ENCODE results near the gene OR52E5.

OR52E5 gene

DNA sequence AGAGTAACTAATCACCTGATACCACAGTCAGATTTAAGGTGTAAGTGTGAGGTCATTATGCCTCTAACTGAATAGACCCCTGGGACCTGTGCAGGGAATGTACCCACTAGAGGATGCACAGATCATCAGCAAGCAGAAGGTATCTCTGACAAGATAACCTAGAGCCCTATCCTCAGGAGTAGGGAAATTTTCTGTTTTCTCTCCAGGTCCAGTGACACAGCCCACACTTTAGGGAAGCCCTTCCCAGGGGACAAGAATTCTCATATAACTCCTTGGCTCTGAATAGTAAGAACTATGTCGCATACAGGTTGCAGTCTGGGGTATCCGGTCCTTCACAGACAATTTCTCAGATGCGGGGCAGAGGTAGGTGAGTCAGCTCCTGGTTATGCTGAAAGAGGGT lies at the start of gene OR52E5:
Gene OR52E5 (plus strand): TSS at position 301 of the 400 bp plus-strand sequence. CDS start 7,569 bp downstream, outside the sequence.
- TF ChIP-seq, protein P1, sequence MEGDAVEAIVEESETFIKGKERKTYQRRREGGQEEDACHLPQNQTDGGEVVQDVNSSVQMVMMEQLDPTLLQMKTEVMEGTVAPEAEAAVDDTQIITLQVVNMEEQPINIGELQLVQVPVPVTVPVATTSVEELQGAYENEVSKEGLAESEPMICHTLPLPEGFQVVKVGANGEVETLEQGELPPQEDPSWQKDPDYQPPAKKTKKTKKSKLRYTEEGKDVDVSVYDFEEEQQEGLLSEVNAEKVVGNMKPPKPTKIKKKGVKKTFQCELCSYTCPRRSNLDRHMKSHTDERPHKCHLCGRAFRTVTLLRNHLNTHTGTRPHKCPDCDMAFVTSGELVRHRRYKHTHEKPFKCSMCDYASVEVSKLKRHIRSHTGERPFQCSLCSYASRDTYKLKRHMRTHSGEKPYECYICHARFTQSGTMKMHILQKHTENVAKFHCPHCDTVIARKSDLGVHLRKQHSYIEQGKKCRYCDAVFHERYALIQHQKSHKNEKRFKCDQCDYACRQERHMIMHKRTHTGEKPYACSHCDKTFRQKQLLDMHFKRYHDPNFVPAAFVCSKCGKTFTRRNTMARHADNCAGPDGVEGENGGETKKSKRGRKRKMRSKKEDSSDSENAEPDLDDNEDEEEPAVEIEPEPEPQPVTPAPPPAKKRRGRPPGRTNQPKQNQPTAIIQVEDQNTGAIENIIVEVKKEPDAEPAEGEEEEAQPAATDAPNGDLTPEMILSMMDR (IDR thresholded peaks at IDR 0.05; ENCODE audit: insufficient read depth, low read depth, low read length, missing control alignments), result no peak
- DNase-seq (ENCODE audit: low read depth), result no peak
- H3K4me3 ChIP-seq (ENCODE audit: low read length), result no peak within 1 kb of the TSS

DNA sequence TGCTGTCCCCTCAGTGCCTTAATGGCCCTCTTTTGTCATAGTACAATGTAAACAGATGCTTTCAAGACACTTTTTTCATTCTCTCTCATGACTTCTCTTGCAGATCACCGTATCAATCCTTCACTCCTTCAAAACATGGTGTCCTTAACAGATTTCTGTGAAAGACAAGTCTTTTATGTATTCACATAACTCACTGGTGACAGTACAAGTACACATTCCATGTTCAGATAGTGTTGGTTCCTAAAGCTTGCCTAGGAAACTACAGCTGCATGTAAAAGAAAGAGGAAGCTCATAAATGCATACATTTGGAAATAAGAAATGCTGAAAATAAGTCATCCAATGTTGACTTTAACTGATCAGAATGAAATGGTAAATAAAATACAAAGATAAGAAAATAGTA lies 46.3 kb upstream of the OR52E5 start:
- no peak overlapping the region for H3K4me3 ChIP-seq (ENCODE audit: low read length)
- TF ChIP-seq, protein P1 (IDR thresholded peaks at IDR 0.05; ENCODE audit: insufficient read depth, low read depth, low read length, missing control alignments), result no peak
- DNase-seq (ENCODE audit: low read depth), result no peak

DNA sequence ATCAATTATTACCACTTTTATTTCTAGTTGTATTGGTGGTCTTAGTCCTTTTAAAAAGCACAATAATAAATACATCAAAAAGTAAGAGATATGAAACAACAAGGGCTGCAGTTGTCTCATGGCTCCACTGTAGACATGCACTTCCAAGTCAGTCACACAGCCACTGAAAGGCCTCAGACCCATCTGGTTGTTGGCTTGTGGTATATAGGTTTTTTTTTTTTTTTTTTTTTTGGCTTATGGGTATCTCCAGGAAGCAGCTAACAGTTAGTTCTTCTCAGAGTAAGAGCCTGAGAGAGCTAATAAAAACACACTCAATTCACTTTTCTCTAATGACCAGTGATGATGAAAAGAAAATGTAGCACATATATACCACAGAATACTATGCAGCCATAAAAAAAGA lies 45.3 kb upstream of the OR52E5 start:
- TF ChIP-seq, protein P1 (IDR thresholded peaks at IDR 0.05; ENCODE audit: insufficient read depth, low read depth, low read length, missing control alignments), result no peak
- no peak for DNase-seq (ENCODE audit: low read depth)
- no peak overlapping the region for H3K4me3 ChIP-seq (ENCODE audit: low read length)

DNA sequence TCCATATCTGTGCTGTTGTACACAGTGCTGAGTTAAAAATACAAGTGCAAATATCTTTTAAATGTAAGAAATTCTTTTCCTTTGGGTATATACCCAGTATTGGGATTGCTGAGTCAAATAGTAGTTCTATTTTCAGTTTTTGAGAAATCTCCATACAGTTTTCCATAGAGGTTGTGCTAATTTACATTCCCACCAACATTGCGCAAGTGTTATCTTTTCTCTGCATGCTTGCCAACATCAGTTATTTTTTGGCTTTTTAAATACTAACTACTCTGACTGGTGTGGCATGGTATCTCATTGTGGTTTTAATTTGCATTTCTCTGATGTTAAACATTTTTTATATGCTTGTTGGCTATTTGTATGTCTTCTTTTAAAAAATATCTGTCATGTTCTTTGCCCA lies 42.0 kb upstream of the OR52E5 start:
- TF ChIP-seq, protein P1 (IDR thresholded peaks at IDR 0.05; ENCODE audit: insufficient read depth, low read depth, low read length, missing control alignments), result no peak
- no peak for DNase-seq (ENCODE audit: low read depth)
- no peak overlapping the region for H3K4me3 ChIP-seq (ENCODE audit: low read length)

DNA sequence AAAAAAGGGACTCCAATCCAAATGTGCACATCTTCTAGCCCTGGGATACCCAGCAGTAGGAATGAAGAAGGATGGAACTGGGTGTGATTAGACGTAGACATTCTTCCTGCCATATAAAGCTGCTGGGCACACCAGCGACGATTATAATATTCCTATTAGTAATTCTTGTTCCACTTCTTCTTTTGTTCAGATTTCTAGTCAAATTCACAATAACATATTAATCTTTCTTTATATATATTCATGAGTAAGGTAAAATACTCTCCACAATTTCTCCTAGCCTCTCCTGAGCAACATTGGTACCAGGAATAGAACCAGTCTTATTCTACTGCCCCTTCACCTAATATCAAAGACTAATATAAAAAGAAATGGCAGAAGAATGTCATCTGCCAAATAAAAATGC lies 35.4 kb upstream of the OR52E5 start, which contains the start of gene OR52E8:
Gene OR52E8 (minus strand): TSS at position 101 of the 400 bp plus-strand sequence. CDS start 0 bp downstream, at position 101.
- TF ChIP-seq, protein P1 (IDR thresholded peaks at IDR 0.05; ENCODE audit: insufficient read depth, low read depth, low read length, missing control alignments), result no peak
- H3K4me3 ChIP-seq (ENCODE audit: low read length), result no peak within 1 kb of the TSS
- no peak for DNase-seq (ENCODE audit: low read depth)

DNA sequence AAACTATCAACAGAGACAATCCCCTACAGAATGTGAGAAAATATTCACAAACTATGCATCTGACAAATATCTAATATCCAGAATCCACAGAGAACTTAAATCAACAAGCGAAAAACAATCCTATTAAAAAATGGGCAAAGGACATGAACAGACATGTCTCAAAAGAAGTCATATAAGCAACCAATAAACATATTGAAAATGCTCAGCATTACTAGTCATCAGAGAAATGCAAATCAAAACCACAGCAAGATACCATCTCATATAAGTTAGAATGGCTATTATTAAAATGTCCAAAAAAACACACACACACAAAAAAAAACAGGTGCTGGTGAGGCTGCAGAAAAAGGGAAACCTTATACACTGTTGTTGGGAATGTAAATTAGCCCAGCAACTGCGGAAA lies 27.2 kb upstream of the OR52E5 start:
- TF ChIP-seq, protein P1 (IDR thresholded peaks at IDR 0.05; ENCODE audit: insufficient read depth, low read depth, low read length, missing control alignments), result no peak
- DNase-seq (ENCODE audit: low read depth), result peak; percentile 39
- no peak overlapping the region for H3K4me3 ChIP-seq (ENCODE audit: low read length)

DNA sequence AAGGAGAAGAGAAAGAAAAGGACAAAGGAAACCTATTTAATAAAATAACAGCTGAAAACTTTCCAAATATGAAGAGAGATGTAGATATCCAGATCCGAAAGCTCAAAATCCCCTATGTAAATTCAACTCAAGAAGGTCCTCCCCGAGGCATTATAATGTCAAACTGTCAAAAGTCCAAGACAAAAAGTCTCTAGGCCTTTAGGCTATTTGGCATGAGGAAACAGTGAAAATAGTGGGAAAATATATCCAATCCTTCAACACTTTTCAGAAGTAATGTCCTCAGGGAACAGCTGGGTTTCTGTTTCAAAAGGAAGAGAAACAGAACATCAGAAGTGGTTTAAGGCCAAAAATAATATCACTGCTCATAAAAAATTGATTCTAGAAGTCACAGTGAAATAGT lies 14.4 kb upstream of the OR52E5 start:
- DNase-seq (ENCODE audit: low read depth), result no peak
- no peak overlapping the region for H3K4me3 ChIP-seq (ENCODE audit: low read length)
- TF ChIP-seq, protein P1 (IDR thresholded peaks at IDR 0.05; ENCODE audit: insufficient read depth, low read depth, low read length, missing control alignments), result no peak
